GM12878 (cell line): ENCODE measurements around the gene EVC.

Source experiments
- CHD1 ChIP-seq: IDR thresholded peaks from 2 replicates; pipeline ENCODE4 v1.6.1; 2012; ENCODE audit warnings: low read depth, low read length, improper control_type of control experiment
- CREB1 ChIP-seq: IDR thresholded peaks from 2 replicates; pipeline ENCODE4 v1.6.1; 2012; ENCODE audit warnings: low read depth, mild to moderate bottlenecking, inconsistent platforms
- CTCF ChIP-seq, 3 experiments: IDR thresholded peaks in 2 of 3; conservative IDR thresholded peaks in 1 of 3; 2 replicates each; pipeline ENCODE4 v1.5.1; 2011; ENCODE audit warnings: low read depth in 3 of 3, low read length in 3 of 3, mild to moderate bottlenecking in 3 of 3, control low read depth in 2 of 3, moderate library complexity in 2 of 3, inconsistent platforms in 1 of 3, mixed read lengths in 1 of 3; ENCODE audit not compliant: control insufficient read depth in 2 of 3, insufficient read depth in 1 of 3; ENCODE audit errors: extremely low read depth in 1 of 3
- EP300 ChIP-seq, 2 experiments: fragments of 150-350 bp in 1 of 2; IDR thresholded peaks; 2 replicates each; pipeline ENCODE4 v1.6.1; 2011 to 2012; ENCODE audit warnings: low read depth in 2 of 2, low read length in 2 of 2, borderline replicate concordance in 1 of 2, improper control_type of control experiment in 1 of 2, inconsistent platforms in 1 of 2; ENCODE audit not compliant: control insufficient read depth in 1 of 2
- EZH2 ChIP-seq: IDR thresholded peaks from 2 replicates; pipeline ENCODE4 v1.6.1; 2012; ENCODE audit warnings: low read depth, mild to moderate bottlenecking, control low read depth, inconsistent platforms, low read length, borderline replicate concordance; ENCODE audit not compliant: control insufficient read depth
- HDAC2 ChIP-seq: fragments of 200-600 bp; sonication (generic); IDR thresholded peaks from 2 replicates; pipeline ENCODE4 v1.6.1; 2017
- HSF1 ChIP-seq: fragments of 150-350 bp; IDR thresholded peaks from 2 replicates; pipeline ENCODE4 v1.6.1; 2014; ENCODE audit warnings: mild to moderate bottlenecking, low read depth, low read length
- IRF5 ChIP-seq: fragments of 450-650 bp; IDR thresholded peaks from 2 replicates; pipeline ENCODE4 v1.6.1; 2017; ENCODE audit warnings: borderline replicate concordance
- NR2C2 ChIP-seq: IDR thresholded peaks from 2 replicates; pipeline ENCODE4 v1.6.1; 2011; ENCODE audit warnings: borderline replicate concordance, low read depth; ENCODE audit not compliant: control insufficient read depth, insufficient read length
- POLR2A ChIP-seq: IDR thresholded peaks from 2 replicates; pipeline ENCODE4 v1.6.1; 2011; ENCODE audit warnings: low read depth, mild to moderate bottlenecking, low read length
- POLR2AphosphoS5 ChIP-seq: IDR thresholded peaks from 2 replicates; pipeline ENCODE4 v1.6.1; 2011; ENCODE audit warnings: mild to moderate bottlenecking, low read length, inconsistent platforms

GRCh38 chr4:5758741-5759140 lies 47.7 kb downstream of the EVC start:
- TF ChIP-seq CHD1 (no peak), HDAC2 (no peak), HSF1 (no peak), EP300 (IDR thresholded peaks at IDR 0.05; ENCODE audit: borderline replicate concordance in 1 of 2, control insufficient read depth in 1 of 2, low read depth in 2 of 2, low read length in 2 of 2) (no peak), CTCF (IDR thresholded peaks at IDR 0.05 in 2 of 3, conservative IDR thresholded peaks at IDR 0.05 in 1 of 3; ENCODE audit: control insufficient read depth in 2 of 3, extremely low read depth in 1 of 3, insufficient read depth in 1 of 3, low read depth in 3 of 3, low read length in 3 of 3) (no peak), IRF5 (no peak), EZH2 (no peak), POLR2AphosphoS5 (no peak), POLR2A (no peak), CREB1 (no peak), NR2C2 (no peak)
